ENCODE data around the gene MRPL28.

DNA sequence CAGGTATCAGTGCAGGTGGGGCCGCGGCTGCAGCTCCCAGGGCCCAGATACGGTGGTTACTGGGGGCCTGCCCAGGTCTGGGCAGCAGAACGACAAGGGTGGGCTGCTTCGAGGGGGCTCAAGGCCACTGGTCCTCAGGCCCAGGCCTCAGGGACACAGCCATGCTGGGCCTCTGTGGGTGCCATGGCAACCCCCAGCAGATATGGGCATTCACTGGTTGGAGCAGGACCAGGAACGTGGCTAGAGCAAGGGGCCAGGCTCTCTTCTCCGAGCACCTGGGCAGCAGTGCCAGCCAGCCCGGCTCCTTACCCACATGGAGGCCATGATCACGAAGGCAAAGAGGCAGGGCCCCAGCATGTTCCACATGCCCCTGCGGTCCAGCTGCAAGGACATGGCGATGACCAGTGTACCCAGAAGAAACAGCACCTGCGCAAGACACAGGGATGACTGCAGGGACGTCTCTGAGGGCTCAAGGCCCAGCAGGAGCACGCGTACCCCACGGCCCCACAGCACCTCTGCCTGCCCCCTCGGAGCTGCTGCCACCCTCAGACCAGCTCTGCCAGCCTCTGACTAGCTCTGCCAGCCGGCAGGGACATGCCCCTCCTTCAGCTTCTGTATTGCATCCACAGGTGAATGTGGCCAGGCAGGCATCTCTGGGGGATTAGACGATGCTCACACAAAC is 2.1 kb upstream of the MRPL28 start:
- TF ChIP-seq, protein P1, sequence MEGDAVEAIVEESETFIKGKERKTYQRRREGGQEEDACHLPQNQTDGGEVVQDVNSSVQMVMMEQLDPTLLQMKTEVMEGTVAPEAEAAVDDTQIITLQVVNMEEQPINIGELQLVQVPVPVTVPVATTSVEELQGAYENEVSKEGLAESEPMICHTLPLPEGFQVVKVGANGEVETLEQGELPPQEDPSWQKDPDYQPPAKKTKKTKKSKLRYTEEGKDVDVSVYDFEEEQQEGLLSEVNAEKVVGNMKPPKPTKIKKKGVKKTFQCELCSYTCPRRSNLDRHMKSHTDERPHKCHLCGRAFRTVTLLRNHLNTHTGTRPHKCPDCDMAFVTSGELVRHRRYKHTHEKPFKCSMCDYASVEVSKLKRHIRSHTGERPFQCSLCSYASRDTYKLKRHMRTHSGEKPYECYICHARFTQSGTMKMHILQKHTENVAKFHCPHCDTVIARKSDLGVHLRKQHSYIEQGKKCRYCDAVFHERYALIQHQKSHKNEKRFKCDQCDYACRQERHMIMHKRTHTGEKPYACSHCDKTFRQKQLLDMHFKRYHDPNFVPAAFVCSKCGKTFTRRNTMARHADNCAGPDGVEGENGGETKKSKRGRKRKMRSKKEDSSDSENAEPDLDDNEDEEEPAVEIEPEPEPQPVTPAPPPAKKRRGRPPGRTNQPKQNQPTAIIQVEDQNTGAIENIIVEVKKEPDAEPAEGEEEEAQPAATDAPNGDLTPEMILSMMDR (conservative IDR thresholded peaks at IDR 0.05 in 1 of 2, IDR thresholded peaks at IDR 0.05 in 1 of 2; ENCODE audit: extremely low read depth in 1 of 2, insufficient read depth in 1 of 2, low read depth in 1 of 2, low read length in 2 of 2), result no peak
- no peak for TF ChIP-seq EZH2 (IDR thresholded peaks at IDR 0.05; ENCODE audit: borderline replicate concordance, low read length)
